Cerebellar cortex (tissue), 1 donor: ENCODE measurements around the gene KRTAP25-1.

Source experiments
- DNase-seq: peaks from one replicate; pipeline ENCODE4 v3.0.0-alpha.2; 2015; ENCODE audit warnings: low spot score

KRTAP25-1 gene

GRCh38 chr21:30248844-30249243, 40.5 kb downstream of the KRTAP25-1 start:
- DNase-seq, result no peak

GRCh38 chr21:30245061-30245460, 44.3 kb downstream of the KRTAP25-1 start:
- no peak for DNase-seq

GRCh38 chr21:30243691-30244090, 45.6 kb downstream of the KRTAP25-1 start:
- no peak for DNase-seq

- no peak for DNase-seq
These were observed 48.7 kb downstream of the KRTAP25-1 start for GRCh38 chr21:30240661-30241060.
